ENCODE data around the gene VTCN1. TPM values are rescaled to one million over a fixed set of nuclear protein-coding genes. Genes with fewer than 3 reads are reported as not detected.

VTCN1 gene
- total RNA-seq, 6 experiments from 2014 or later = 0.28 to 0.89 (median 0.39) TPM; not detected in 1

DNA sequence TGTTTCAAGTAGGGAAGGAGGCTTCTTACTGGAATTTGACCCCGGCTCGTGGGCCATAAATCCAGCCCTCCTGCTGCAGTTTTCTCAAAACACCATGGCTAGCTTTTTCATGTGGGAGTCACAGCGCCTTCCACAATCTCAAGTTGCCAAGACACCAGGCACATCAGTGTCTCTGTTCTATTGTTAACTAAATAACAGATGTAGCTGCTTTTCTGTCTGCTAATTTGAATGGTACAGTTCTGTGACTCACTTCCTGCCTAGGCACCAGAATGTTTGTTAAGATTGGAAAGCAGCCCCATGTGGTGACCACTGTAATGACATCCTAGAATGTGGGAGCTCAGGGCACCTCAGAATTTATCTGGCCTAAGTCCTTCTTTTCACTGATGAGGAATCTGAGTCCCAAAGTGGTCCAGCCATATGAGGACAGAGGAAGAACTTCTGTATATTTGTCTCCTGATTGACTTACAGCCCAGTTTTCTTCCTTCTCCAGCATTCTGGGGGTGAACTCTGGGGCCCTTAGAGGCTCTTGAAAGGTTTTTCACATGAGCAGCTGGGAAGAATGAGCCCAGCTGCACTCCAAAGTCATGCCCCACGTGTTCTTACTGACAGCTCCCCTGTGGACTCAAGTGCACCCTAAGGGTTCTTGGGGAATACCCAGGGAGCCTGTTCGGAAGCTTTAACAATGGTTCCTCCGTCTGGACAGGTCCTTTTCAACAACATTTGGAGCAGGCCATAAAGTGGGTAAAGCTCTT lies 116.7 kb downstream of the VTCN1 start:
- intact Hi-C loops (cut with DNase I) = no loop called here
- TF ChIP-seq, protein P1, sequence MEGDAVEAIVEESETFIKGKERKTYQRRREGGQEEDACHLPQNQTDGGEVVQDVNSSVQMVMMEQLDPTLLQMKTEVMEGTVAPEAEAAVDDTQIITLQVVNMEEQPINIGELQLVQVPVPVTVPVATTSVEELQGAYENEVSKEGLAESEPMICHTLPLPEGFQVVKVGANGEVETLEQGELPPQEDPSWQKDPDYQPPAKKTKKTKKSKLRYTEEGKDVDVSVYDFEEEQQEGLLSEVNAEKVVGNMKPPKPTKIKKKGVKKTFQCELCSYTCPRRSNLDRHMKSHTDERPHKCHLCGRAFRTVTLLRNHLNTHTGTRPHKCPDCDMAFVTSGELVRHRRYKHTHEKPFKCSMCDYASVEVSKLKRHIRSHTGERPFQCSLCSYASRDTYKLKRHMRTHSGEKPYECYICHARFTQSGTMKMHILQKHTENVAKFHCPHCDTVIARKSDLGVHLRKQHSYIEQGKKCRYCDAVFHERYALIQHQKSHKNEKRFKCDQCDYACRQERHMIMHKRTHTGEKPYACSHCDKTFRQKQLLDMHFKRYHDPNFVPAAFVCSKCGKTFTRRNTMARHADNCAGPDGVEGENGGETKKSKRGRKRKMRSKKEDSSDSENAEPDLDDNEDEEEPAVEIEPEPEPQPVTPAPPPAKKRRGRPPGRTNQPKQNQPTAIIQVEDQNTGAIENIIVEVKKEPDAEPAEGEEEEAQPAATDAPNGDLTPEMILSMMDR (IDR thresholded peaks at IDR 0.05) = no peak
- no peak for TF ChIP-seq POLR2A (IDR thresholded peaks at IDR 0.05)
- no peaks in the 10 kb centered on the region for H3K27me3 ChIP-seq
- H3K4me1 ChIP-seq = no peaks in the 10 kb centered on the region
- no peak overlapping the region for H3K4me3 ChIP-seq
- ATAC-seq = no peak
- WGBS (ENCODE audit: insufficient coverage, low coverage, low lambda C conversion rate, missing lambda C conversion rate) = 100% methylated on average over 5 of the region's 6 CpGs
- H3K9me3 ChIP-seq = no peaks in the 10 kb centered on the region
- H3K27ac ChIP-seq = no peak overlapping the region
- peaks cover 0 to 8% (median under 1%) of the 10 kb centered on the region in 4 donors for H3K36me3 ChIP-seq
- DNase-seq = no peak

MicroRNAs encoded within 50 kb of the gene (microRNA counts, 767-probe panel; counts per million panel counts)
- 237 counts per million for microRNA hsa-miR-942

Small RNAs within 50 kb of the gene (microRNA-seq; reads per million reads assigned to microRNA genes)
- 9.5 to 16.1 reads per million in 2 donors for gene MIR942

Small RNAs within 50 kb of the gene (small RNA-seq; reads per million reads assigned to genes)
- gene MIR942 = 0 to 0.48 reads per million in 2 experiments
- gene RF00017 = 0 reads per million in 2 experiments

Other genes with a start within 250 kb of the VTCN1 start
- gene CD101, start 209.2 kb downstream of the VTCN1 start, total RNA-seq = 1 to 10 TPM in 1 of 6 experiments, under 1 TPM in 5; 0.12 to 1.9 (median 0.49) TPM
- 1 to 10 TPM; 2.3 to 6.0 (median 4.3) TPM for gene TTF2, start 150.6 kb downstream of the VTCN1 start, total RNA-seq
- 1 to 10 TPM in 1 of 6 experiments, under 1 TPM in 5; 0.31 to 1.8 (median 0.51) TPM for gene TRIM45, start 89.2 kb downstream of the VTCN1 start, total RNA-seq
- gene MAN1A2, start 156.5 kb upstream of the VTCN1 start, total RNA-seq = 10 to 100 TPM; 24.6 to 39.2 (median 31.2) TPM